Mesenchymal stem cell (in vitro differentiated cells and primary cell): ENCODE data around the gene ZNF594.

Experiments used
- DNase-seq: peaks from one replicate; pipeline ENCODE4 v3.0.0-alpha.2; 2013
- H2AFZ ChIP-seq: one replicate; pipeline ENCODE4 v1.6.1; 2013; ENCODE audit warnings: low read depth, mild to moderate bottlenecking, control low read depth, inconsistent platforms, low read length, moderate library complexity
- H2AK5ac ChIP-seq: 2 replicates; pipeline ENCODE4 v1.6.1; 2013; ENCODE audit warnings: low read length, moderate library complexity, mild to moderate bottlenecking, inconsistent platforms; ENCODE audit not compliant: severe bottlenecking
- H2BK120ac ChIP-seq: one replicate; pipeline ENCODE4 v1.6.1; 2013; ENCODE audit warnings: low read depth, mild to moderate bottlenecking, inconsistent platforms, low read length, moderate library complexity
- H2BK12ac ChIP-seq, 2 experiments: one replicate each; pipeline ENCODE4 v1.6.1; 2013; ENCODE audit warnings: inconsistent platforms in 2 of 2, low read length in 2 of 2, mild to moderate bottlenecking in 2 of 2, moderate library complexity in 2 of 2, control low read depth in 1 of 2
- H2BK15ac ChIP-seq: one replicate; pipeline ENCODE4 v1.6.1; 2013; ENCODE audit warnings: mild to moderate bottlenecking, low read depth, inconsistent platforms; ENCODE audit not compliant: poor library complexity, severe bottlenecking
- H2BK5ac ChIP-seq: 2 replicates; pipeline ENCODE4 v1.6.1; 2013; ENCODE audit warnings: low read depth, mild to moderate bottlenecking, low read length, control low read depth, inconsistent platforms; ENCODE audit not compliant: poor library complexity, severe bottlenecking
- H3K14ac ChIP-seq, 2 experiments: one replicate each; pipeline ENCODE4 v1.6.1; 2013; ENCODE audit warnings: inconsistent platforms in 2 of 2, low read length in 2 of 2, control low read depth in 1 of 2, mild to moderate bottlenecking in 1 of 2, moderate library complexity in 1 of 2
- H3K18ac ChIP-seq, 2 experiments: one replicate each; pipeline ENCODE4 v1.6.1; 2013; ENCODE audit warnings: inconsistent platforms in 2 of 2, low read length in 2 of 2, control low read depth in 1 of 2, low read depth in 1 of 2, mild to moderate bottlenecking in 1 of 2
- H3K23ac ChIP-seq, 2 experiments: one replicate each; pipeline ENCODE4 v1.6.1; 2013; ENCODE audit warnings: inconsistent platforms in 2 of 2, low read length in 2 of 2, mild to moderate bottlenecking in 2 of 2, moderate library complexity in 2 of 2, control low read depth in 1 of 2
- H3K27ac ChIP-seq: 2 replicates; pipeline ENCODE4 v1.5.1; 2013; ENCODE audit warnings: mild to moderate bottlenecking, moderate library complexity, low read length, control low read depth, inconsistent platforms; ENCODE audit not compliant: poor library complexity, severe bottlenecking
- H3K27me3 ChIP-seq, 2 experiments: 2 replicates each; pipeline versions ENCODE4 v1.6.1 to v1.7.0; 2013; ENCODE audit warnings: low read length in 2 of 2, mild to moderate bottlenecking in 2 of 2, moderate library complexity in 2 of 2, control low read depth in 1 of 2, inconsistent platforms in 1 of 2; ENCODE audit not compliant: control insufficient read depth in 1 of 2, insufficient read depth in 1 of 2
- H3K36me3 ChIP-seq, 2 experiments: 2 replicates each; pipeline versions ENCODE4 v1.6.1 to v1.7.0; 2013; ENCODE audit warnings: low read length in 2 of 2, control low read depth in 1 of 2, inconsistent platforms in 1 of 2, low read depth in 1 of 2, mild to moderate bottlenecking in 1 of 2; ENCODE audit not compliant: insufficient read depth in 2 of 2, control insufficient read depth in 1 of 2
- H3K4ac ChIP-seq, 2 experiments: one replicate each; pipeline ENCODE4 v1.6.1; 2013; ENCODE audit warnings: inconsistent platforms in 2 of 2, low read length in 2 of 2, mild to moderate bottlenecking in 2 of 2, moderate library complexity in 2 of 2, control low read depth in 1 of 2, low read depth in 1 of 2
- H3K4me1 ChIP-seq: 2 replicates; pipeline ENCODE4 v1.6.1; 2013; ENCODE audit warnings: low read depth, low read length, control low read depth; ENCODE audit not compliant: control insufficient read depth, insufficient read depth
- H3K4me2 ChIP-seq: 2 replicates; pipeline ENCODE4 v1.6.1; 2013; ENCODE audit warnings: low read length, mild to moderate bottlenecking, inconsistent platforms; ENCODE audit not compliant: poor library complexity, severe bottlenecking
- H3K4me3 ChIP-seq, 2 experiments: 2 replicates each; pipeline versions ENCODE4 v1.5.1 to v1.7.0; 2013; ENCODE audit warnings: low read length in 2 of 2, mild to moderate bottlenecking in 2 of 2, control low read depth in 1 of 2, low read depth in 1 of 2; ENCODE audit not compliant: insufficient read depth in 1 of 2
- H3K79me1 ChIP-seq: replicated peaks from 2 replicates; pipeline ENCODE4 v1.6.1; 2013; ENCODE audit warnings: mild to moderate bottlenecking, control low read depth, low read length, inconsistent platforms; ENCODE audit not compliant: poor library complexity, severe bottlenecking
- H3K9ac ChIP-seq: 2 replicates; pipeline ENCODE4 v1.7.0; 2013; ENCODE audit warnings: mild to moderate bottlenecking, low read length, moderate library complexity
- H3K9me3 ChIP-seq: 2 replicates; pipeline ENCODE4 v1.7.0; 2013; ENCODE audit warnings: mild to moderate bottlenecking, low read length; ENCODE audit not compliant: control insufficient read depth
- H4K8ac ChIP-seq: one replicate; pipeline ENCODE4 v1.6.1; 2013; ENCODE audit warnings: inconsistent platforms, mild to moderate bottlenecking, low read length, moderate library complexity
- H4K91ac ChIP-seq: one replicate; pipeline ENCODE4 v1.6.1; 2013; ENCODE audit warnings: mild to moderate bottlenecking, low read length, inconsistent platforms
- WGBS: methylation state at CpG from one replicate; pipeline ENCODE4 v1.1.7; 2013; ENCODE audit warnings: mixed read lengths; 5-methylcytosine and 5-hydroxymethylcytosine counted together

ZNF594 gene

DNA sequence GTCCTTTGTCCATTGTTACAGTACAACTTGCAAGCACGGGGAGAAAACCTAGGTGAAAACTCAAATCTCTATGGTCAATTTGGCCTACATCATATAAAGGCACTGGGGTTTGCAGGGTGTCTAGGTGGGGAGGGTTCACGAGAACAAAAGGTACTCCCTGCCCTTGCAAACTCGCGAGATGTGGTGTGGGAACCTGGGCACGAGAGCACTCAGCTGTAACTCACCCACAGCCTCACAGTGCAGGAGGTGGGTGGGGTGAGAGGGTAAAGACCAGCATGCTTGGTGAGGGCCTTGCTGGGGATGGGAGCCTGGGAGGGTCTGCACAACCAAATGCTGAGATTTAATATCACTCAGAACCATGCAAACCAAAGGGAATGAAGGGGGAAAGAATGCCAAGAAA lies 18.4 kb upstream of the ZNF594 start:
- no peak overlapping the region for H3K23ac ChIP-seq

DNA sequence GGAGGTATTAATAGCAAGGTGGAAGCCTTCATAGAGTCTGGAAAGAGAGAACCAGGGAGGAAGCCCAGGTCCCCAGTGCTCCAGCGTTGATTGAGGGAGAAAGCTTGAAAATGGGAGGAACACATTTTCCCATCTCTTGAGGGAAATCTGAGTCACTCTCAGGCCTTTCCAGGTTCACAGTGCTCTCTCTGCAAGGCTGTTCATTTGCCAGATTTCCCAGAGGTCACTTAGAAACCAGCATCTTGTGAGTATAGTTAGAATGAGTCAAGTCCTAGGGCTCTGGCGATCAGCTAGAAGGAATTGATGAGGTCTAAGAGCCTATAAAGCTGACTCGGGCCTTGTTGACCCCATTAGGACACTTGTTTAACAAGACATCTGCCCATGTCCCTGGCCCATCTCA lies 17.7 kb upstream of the ZNF594 start:
- Histone ChIP-seq H3K14ac (no peak overlapping the region), H3K27ac (no peak overlapping the region), H3K18ac (no peak overlapping the region), H3K4ac (no peak overlapping the region), H3K9ac (peak overlapping the region; percentile 37), H2BK15ac (no peak overlapping the region), H2AK5ac (no peak overlapping the region), H3K79me1 (peaks cover 10% of the 10 kb centered on the region), H3K27me3 (no peaks in the 10 kb centered on the region), H3K4me1 (no peaks in the 10 kb centered on the region), H2BK120ac (no peak overlapping the region), H3K4me3 (no peak overlapping the region), H3K9me3 (no peaks in the 10 kb centered on the region), H4K91ac (no peak overlapping the region), H3K23ac (no peak overlapping the region), H2BK5ac (no peak overlapping the region), H4K8ac (no peak overlapping the region), H2BK12ac (no peak overlapping the region), H2AFZ (no peak overlapping the region), H3K36me3 (peaks cover 3 to 9% of the 10 kb centered on the region in 2 experiments), H3K4me2 (no peak overlapping the region)
- peak; percentile 7 for DNase-seq
- WGBS: 96% methylated on average over 3 of the region's 3 CpGs

More for the DNA sequence above, 18.4 kb upstream of the ZNF594 start:
- H3K18ac ChIP-seq: no peak overlapping the region
- no peaks in the 10 kb centered on the region for H3K27me3 ChIP-seq
- no peak for DNase-seq
- WGBS: 86% methylated on average over 5 of the region's 5 CpGs
- no peak overlapping the region for H3K4ac ChIP-seq
- H2BK120ac ChIP-seq: no peak overlapping the region
- no peak overlapping the region for H2BK12ac ChIP-seq
- H3K4me3 ChIP-seq: no peak overlapping the region
- H3K27ac ChIP-seq: no peak overlapping the region
- H3K36me3 ChIP-seq: peaks cover 6 to 9% of the 10 kb centered on the region in 2 experiments
- no peak overlapping the region for H2BK5ac ChIP-seq
- H3K9ac ChIP-seq: no peak overlapping the region
- no peaks in the 10 kb centered on the region for H3K4me1 ChIP-seq
- no peak overlapping the region for H2BK15ac ChIP-seq
- H2AK5ac ChIP-seq: no peak overlapping the region
- peaks cover 7% of the 10 kb centered on the region for H3K79me1 ChIP-seq
- no peak overlapping the region for H3K4me2 ChIP-seq
- H2AFZ ChIP-seq: no peak overlapping the region
- peak overlapping the region; percentile 39 for H4K91ac ChIP-seq
- no peak overlapping the region for H4K8ac ChIP-seq
- H3K14ac ChIP-seq: no peak overlapping the region
- H3K9me3 ChIP-seq: no peaks in the 10 kb centered on the region

DNA sequence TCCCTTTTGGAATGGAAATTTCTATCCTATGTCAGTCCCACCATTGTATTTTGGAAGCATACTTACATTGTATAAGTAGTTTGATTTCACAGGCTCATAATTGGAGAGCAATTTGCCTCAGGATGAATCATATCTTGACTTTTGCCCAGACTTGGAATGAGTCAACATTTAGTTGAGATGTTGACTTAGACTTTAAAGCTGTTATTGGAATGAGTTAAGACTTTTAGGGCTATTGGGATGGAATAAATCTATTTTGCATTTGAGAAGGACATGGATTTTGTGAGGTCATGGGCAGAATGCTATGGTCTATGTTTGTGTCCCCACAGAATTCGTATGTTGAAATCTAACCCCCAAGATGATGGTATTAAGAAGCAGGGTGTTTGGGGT lies 12.2 kb upstream of the ZNF594 start:
- H4K91ac ChIP-seq: no peak overlapping the region
- H3K18ac ChIP-seq: no peak overlapping the region
- H3K4ac ChIP-seq: no peak overlapping the region
- H3K23ac ChIP-seq: no peak overlapping the region
- H2BK15ac ChIP-seq: no peak overlapping the region
- no peak overlapping the region for H4K8ac ChIP-seq
- H3K4me1 ChIP-seq: peaks cover 2% of the 10 kb centered on the region
- H2AK5ac ChIP-seq: no peak overlapping the region
- H3K27me3 ChIP-seq: no peaks in the 10 kb centered on the region
- no peak overlapping the region for H3K4me2 ChIP-seq
- peak overlapping the region in 1 of 2 experiments; percentile 40 for H3K4me3 ChIP-seq
- H2AFZ ChIP-seq: no peak overlapping the region
- no peak overlapping the region for H2BK12ac ChIP-seq
- no peak overlapping the region for H3K14ac ChIP-seq
- no peak overlapping the region for H2BK5ac ChIP-seq
- H3K79me1 ChIP-seq: peaks cover 14% of the 10 kb centered on the region
- H3K27ac ChIP-seq: no peak overlapping the region
- no peaks in the 10 kb centered on the region for H3K9me3 ChIP-seq
- no peak overlapping the region for H2BK120ac ChIP-seq
- DNase-seq: peak; percentile 7
- H3K9ac ChIP-seq: no peak overlapping the region
- 95% methylated on average over 1 of the region's 1 CpG for WGBS
- H3K36me3 ChIP-seq: peaks cover 0 to 5% of the 10 kb centered on the region in 2 experiments

DNA sequence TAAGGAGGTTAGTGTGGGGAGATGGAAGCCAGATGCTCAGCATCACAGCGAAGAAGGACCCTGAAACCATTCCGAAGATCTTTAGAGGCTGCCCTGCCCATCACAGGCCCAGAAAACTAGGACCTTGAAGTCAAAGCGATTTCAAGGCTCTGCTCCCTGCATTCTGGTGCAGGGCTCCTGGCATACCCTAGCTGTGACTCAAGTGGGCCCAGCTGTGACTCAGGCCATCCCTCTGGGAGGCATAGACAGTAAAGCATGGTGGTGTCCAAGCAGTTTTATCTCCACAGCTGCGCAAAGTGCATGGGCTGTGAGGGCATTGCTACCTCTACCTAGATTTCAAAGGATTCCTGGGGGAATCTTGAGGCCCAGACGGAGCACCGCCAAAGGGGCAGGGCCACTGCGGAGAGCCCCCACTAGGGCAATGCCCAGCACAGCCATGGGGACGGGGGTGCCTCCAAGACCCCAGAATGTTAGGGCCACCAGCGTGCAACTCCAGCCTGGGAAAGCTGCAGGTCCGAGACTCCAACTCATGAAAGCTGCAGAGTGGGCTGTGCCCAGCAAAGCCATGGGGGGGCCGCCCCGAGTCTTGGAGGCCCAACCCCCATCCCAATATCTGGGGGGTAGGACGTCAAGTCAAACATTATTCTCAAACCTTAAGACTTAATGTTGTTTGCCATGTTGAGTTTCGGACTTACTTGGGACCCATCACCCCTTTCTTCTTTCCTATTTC lies 11.7 kb upstream of the ZNF594 start:
- no peak overlapping the region for H3K23ac ChIP-seq
- H2BK15ac ChIP-seq: no peak overlapping the region
- no peak overlapping the region for H2AK5ac ChIP-seq
- DNase-seq: no peak
- peaks cover 0 to 5% of the 10 kb centered on the region in 2 experiments for H3K36me3 ChIP-seq
- no peak overlapping the region for H3K18ac ChIP-seq
- H3K79me1 ChIP-seq: peaks cover 16% of the 10 kb centered on the region
- peak overlapping the region in 1 of 2 experiments; percentile 40 for H3K4me3 ChIP-seq
- H2BK12ac ChIP-seq: no peak overlapping the region
- no peak overlapping the region for H2AFZ ChIP-seq
- H4K91ac ChIP-seq: no peak overlapping the region
- no peak overlapping the region for H3K27ac ChIP-seq
- no peak overlapping the region for H2BK5ac ChIP-seq
- no peaks in the 10 kb centered on the region for H3K9me3 ChIP-seq
- WGBS: 92% methylated on average over 13 of the region's 14 CpGs
- no peak overlapping the region for H3K4ac ChIP-seq
- H3K4me1 ChIP-seq: peaks cover 2% of the 10 kb centered on the region
- H3K9ac ChIP-seq: no peak overlapping the region
- no peak overlapping the region for H2BK120ac ChIP-seq
- H3K4me2 ChIP-seq: no peak overlapping the region
- no peak overlapping the region for H4K8ac ChIP-seq
- H3K27me3 ChIP-seq: no peaks in the 10 kb centered on the region
- no peak overlapping the region for H3K14ac ChIP-seq
